ENCODE measurements around the gene KLRF2. TPM values are rescaled to one million over a fixed set of nuclear protein-coding genes. Genes with fewer than 3 reads are reported as not detected.

The KLRF2 gene
- total and polyA plus RNA-seq, 2 experiments from 2014 or later, result not detected

DNA sequence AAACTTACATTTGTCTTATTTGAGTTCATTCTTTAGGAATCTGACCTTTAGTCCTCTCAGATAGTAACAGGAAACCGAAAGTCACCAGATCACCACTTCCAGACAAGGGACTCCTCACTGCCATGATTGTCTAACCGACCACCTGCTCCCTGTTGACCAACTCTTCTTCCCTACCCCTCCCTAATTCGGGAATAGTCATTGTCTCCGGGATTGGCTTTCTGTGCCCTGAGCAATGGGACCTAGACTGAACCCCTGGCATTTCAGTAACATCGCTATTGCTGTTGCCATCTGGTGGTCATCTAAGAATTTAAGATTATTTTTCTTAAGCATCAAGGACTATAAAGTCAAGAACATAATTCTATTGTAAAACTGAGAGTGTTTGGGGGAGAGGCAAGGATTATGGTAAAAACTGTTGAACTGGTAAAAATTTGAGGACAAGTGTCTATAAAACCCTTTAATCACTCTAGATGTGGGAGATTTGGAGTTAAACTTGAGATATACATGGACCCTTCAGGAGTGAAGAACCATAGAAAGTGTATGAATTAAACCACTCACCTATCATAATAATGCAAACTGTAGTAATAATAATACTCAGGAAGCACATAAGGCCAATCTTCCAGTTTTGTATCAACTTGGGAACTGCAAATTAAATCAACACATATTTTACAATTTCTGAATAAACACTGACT lies 44.6 kb downstream of the KLRF2 start:
- Histone ChIP-seq H3K9me3 (ENCODE audit: low read depth) (no peaks in the 10 kb centered on the region), H3K27ac (no peak overlapping the region), H3K27me3 (peaks cover 5% of the 10 kb centered on the region), H3K36me3 (no peaks in the 10 kb centered on the region), H3K4me3 (no peak overlapping the region), H3K4me1 (ENCODE audit: low read depth) (peaks cover 3% of the 10 kb centered on the region)
- TF ChIP-seq, protein P1, sequence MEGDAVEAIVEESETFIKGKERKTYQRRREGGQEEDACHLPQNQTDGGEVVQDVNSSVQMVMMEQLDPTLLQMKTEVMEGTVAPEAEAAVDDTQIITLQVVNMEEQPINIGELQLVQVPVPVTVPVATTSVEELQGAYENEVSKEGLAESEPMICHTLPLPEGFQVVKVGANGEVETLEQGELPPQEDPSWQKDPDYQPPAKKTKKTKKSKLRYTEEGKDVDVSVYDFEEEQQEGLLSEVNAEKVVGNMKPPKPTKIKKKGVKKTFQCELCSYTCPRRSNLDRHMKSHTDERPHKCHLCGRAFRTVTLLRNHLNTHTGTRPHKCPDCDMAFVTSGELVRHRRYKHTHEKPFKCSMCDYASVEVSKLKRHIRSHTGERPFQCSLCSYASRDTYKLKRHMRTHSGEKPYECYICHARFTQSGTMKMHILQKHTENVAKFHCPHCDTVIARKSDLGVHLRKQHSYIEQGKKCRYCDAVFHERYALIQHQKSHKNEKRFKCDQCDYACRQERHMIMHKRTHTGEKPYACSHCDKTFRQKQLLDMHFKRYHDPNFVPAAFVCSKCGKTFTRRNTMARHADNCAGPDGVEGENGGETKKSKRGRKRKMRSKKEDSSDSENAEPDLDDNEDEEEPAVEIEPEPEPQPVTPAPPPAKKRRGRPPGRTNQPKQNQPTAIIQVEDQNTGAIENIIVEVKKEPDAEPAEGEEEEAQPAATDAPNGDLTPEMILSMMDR (IDR thresholded peaks at IDR 0.05; ENCODE audit: low read depth, low read length), result peak; percentile 47
- DNase-seq (ENCODE audit: low read depth in 1 of 2, low spot score in 1 of 2), result peak; percentile 30 to 62

DNA sequence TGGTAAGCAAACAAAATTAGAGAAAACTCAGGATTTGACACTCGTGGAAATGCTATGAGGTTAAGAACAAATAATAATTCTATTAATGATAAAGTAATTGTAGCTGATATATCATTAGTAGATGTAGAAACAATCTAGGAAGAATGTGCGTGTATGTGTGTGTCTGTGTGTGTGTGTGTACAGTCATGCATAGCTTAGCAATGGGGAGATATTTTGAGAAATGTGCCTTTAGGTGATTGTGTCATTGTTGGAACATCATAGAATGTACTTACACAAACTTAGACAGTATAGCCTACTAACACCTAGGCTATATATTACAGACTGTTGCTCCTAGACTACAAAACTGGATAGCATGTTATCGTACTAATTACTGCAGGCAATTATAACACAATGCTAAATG lies 45.6 kb downstream of the KLRF2 start:
- no peak overlapping the region for H3K4me3 ChIP-seq
- H3K27me3 ChIP-seq, result peaks cover 5% of the 10 kb centered on the region
- no peak for DNase-seq (ENCODE audit: low read depth in 1 of 2, low spot score in 1 of 2)
- H3K27ac ChIP-seq, result no peak overlapping the region
- H3K4me1 ChIP-seq (ENCODE audit: low read depth), result peaks cover 10% of the 10 kb centered on the region
- TF ChIP-seq, protein P1 (IDR thresholded peaks at IDR 0.05; ENCODE audit: low read depth, low read length), result no peak
- no peaks in the 10 kb centered on the region for H3K36me3 ChIP-seq
- H3K9me3 ChIP-seq (ENCODE audit: low read depth), result no peaks in the 10 kb centered on the region

DNA sequence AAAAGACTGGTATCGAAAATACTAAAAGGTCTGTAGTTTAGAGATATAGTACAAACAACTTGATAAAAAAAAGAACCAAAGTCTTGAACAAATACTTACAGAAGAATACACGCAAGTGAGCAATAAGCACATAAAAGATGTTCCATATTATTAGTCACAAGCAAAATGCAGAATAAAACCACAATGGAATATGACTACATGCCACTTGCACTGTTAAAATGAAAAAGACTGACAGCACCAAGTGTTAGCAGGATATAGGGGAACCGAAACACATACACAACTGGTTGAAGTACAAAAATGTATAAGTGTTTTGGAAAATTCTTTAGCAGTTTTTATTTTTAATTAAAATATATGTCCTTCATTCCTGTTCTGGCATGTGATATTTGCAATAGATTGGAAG lies 47.3 kb downstream of the KLRF2 start:
- H3K9me3 ChIP-seq (ENCODE audit: low read depth), result no peaks in the 10 kb centered on the region
- no peak overlapping the region for H3K4me3 ChIP-seq
- no peak overlapping the region for H3K27ac ChIP-seq
- peaks cover 5% of the 10 kb centered on the region for H3K27me3 ChIP-seq
- peaks cover 10% of the 10 kb centered on the region for H3K4me1 ChIP-seq (ENCODE audit: low read depth)
- no peaks in the 10 kb centered on the region for H3K36me3 ChIP-seq
- TF ChIP-seq, protein P1 (IDR thresholded peaks at IDR 0.05; ENCODE audit: low read depth, low read length), result no peak
- no peak for DNase-seq (ENCODE audit: low read depth in 1 of 2, low spot score in 1 of 2)

DNA sequence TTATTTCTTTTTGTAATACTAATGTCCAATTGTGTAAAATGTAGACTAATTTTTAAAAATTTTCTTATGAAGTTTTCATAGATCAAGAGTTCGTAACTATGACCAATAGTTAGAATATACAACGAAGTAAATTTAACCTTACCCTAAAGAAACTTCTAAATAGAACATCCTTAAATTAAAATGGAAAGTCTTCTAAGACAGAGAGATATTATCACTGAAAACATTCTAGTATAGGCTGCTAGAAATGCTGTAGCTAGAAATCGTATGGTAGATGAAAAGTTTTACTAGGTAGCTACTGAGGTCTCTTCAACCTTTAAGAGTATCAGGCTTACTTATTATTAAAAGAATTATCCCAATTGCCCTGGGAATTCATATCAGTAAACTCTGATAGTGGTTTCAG lies 50.0 kb downstream of the KLRF2 start:
- H3K27me3 ChIP-seq, result peaks cover 5% of the 10 kb centered on the region
- no peak overlapping the region for H3K4me3 ChIP-seq
- H3K36me3 ChIP-seq, result no peaks in the 10 kb centered on the region
- H3K9me3 ChIP-seq (ENCODE audit: low read depth), result no peaks in the 10 kb centered on the region
- no peak for DNase-seq (ENCODE audit: low read depth in 1 of 2, low spot score in 1 of 2)
- no peak overlapping the region for H3K27ac ChIP-seq
- TF ChIP-seq, protein P1 (IDR thresholded peaks at IDR 0.05; ENCODE audit: low read depth, low read length), result no peak
- peaks cover 10% of the 10 kb centered on the region for H3K4me1 ChIP-seq (ENCODE audit: low read depth)

DNA sequence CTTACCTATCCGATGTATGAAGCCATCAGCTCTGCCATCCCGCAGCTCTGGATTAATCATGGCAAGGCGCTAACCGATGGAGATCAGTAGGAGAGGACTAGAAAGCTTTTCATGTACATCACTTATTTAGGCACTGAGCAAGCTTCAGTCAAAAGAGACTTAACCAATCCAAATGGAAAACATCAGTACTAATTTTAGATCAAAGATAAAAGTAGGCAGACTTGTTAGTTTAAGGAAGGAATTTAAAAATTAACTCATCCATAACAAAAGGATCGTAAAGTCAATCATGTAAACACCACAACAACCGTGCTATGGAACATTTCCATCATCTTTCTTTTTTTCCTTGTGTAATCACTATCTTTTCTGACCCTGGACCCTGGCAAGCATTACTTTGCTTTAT lies 51.0 kb downstream of the KLRF2 start, which contains the start of gene CLEC2A:
Gene CLEC2A, minus strand, starts transcription at position 101 of the 400 bp plus-strand sequence. Its CDS starts 41 bp downstream, at position 60.
- DNase-seq (ENCODE audit: low read depth in 1 of 2, low spot score in 1 of 2), result no peak
- Histone ChIP-seq H3K27ac (no peak within 1 kb of the TSS), H3K9me3 (ENCODE audit: low read depth) (no peaks in the 10 kb centered on the region), H3K4me3 (no peak within 1 kb of the TSS), H3K36me3 (no peaks in the 10 kb centered on the region), H3K4me1 (ENCODE audit: low read depth) (peaks cover 10% of the 10 kb centered on the region), H3K27me3 (peaks cover 5% of the 10 kb centered on the region)
- TF ChIP-seq, protein P1 (IDR thresholded peaks at IDR 0.05; ENCODE audit: low read depth, low read length), result no peak

All from cardiac muscle cell (in vitro differentiated cells and primary cell).